ENCODE measurements around the gene RASA3.

The RASA3 gene

DNA sequence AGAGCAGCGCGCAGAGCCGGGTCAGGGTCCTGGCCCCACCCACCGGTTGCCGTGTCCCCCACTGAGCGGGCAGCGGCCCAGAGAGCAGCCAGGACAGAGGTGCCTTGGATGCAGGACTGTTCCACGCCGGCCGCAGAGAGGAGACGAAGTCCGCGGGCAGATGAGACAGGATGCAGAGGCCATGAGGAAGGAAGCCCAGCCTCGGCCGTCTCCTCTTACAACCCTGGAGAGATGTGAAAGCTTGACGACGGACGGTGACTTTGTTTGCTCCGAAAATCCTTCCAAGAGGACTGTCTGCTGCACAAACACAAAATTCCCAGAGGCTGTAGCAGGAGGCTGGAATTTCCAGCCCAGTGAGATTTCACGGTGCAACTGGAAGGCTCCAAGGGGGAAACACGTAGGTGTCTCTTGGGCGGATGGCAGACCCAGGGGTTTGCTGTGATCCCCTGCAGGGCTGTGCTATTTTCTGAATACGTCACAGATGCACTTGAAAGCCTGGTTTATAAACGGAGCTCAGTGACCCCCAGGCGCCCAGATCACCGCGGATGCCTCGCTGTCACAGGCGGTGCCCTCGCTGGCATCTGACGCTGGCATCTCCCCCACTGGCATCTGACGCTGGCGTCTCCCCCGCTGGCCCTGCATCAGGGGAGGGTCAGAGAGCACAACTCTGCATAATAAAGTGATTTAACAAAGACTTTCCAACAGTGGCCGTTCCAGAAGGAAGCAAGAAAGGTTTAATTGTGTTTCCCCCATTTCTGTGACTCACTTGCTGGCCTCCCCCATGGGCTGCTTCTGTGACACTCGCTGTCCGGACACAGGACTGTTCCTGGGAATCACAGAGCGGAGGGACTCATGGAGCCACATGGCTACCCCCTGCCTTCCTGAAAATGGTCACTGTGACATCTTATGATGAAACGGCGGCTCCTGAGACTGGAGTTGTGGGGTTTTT lies 96.6 kb downstream of the RASA3 start:
- Histone ChIP-seq H3K9ac (ENCODE audit: low read length in 2 of 2) (no peak overlapping the region), H3K9me3 (ENCODE audit: control insufficient read depth in 2 of 2, low read length in 2 of 2) (no peaks in the 10 kb centered on the region), H3K4me3 (ENCODE audit: low read length in 2 of 2) (peak overlapping the region in 1 of 2 donors; percentile 40), H3K4me1 (ENCODE audit: control insufficient read depth, insufficient read depth, low read length) (peaks cover 54% of the 10 kb centered on the region), H3K27me3 (ENCODE audit: control insufficient read depth in 1 of 2, insufficient read depth in 2 of 2, low read length in 2 of 2) (no peaks in the 10 kb centered on the region), H3K27ac (ENCODE audit: low read length) (peak overlapping the region; percentile 24), H3K36me3 (ENCODE audit: control insufficient read depth in 2 of 2, insufficient read depth in 2 of 2, low read length in 2 of 2) (no peaks in the 10 kb centered on the region)

DNA sequence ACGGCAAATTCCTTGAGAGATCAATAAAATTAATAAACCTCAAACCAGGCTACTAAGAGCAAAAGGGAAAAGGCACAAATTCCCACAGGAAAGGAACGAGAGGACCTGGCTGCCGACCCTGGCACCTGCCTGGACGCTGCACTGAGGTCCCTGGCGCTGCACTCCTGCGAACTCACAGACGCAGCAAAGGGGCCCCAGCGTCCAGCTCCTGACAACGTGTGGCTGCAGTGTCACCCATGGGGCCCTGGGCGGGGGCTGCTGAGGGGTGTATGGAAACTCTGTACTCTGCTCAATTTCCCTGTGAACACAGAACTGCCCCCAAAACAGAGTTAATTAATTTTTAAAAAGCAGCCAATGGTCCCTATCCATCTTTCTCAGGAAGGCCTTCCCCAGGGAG lies 97.2 kb downstream of the RASA3 start:
- Histone ChIP-seq H3K27ac (ENCODE audit: low read length) (peak overlapping the region; percentile 24), H3K4me1 (ENCODE audit: control insufficient read depth, insufficient read depth, low read length) (peaks cover 54% of the 10 kb centered on the region), H3K9ac (ENCODE audit: low read length in 2 of 2) (no peak overlapping the region), H3K9me3 (ENCODE audit: control insufficient read depth in 2 of 2, low read length in 2 of 2) (no peaks in the 10 kb centered on the region), H3K36me3 (ENCODE audit: control insufficient read depth in 2 of 2, insufficient read depth in 2 of 2, low read length in 2 of 2) (peaks cover 0 to 3% of the 10 kb centered on the region in 2 donors), H3K4me3 (ENCODE audit: low read length in 2 of 2) (no peak overlapping the region), H3K27me3 (ENCODE audit: control insufficient read depth in 1 of 2, insufficient read depth in 2 of 2, low read length in 2 of 2) (no peaks in the 10 kb centered on the region)

DNA sequence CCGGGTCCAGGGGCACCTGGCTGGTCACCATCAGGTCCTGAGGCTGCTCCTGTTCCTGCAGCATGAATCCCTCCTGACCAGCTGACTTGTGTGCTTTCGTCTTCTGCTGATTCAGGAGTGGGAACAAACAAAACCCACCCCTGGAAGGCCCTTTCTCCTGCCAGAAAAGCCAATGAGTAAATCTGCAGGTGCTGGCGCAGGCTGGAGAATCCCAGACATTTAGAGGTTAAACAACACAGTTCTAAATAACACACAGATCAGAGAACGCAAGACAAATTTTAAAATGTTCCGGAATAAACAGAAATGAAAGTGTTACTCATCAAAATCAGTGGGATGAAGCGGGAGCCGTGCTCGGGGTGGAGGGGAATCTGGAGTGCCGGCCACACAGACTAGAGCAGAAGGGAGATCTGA lies 97.9 kb downstream of the RASA3 start:
- peak overlapping the region; percentile 31 to 60 for H3K4me3 ChIP-seq (ENCODE audit: low read length in 2 of 2)
- H3K4me1 ChIP-seq (ENCODE audit: control insufficient read depth, insufficient read depth, low read length): peaks cover 54% of the 10 kb centered on the region
- H3K27ac ChIP-seq (ENCODE audit: low read length): peak overlapping the region; percentile 24
- H3K27me3 ChIP-seq (ENCODE audit: control insufficient read depth in 1 of 2, insufficient read depth in 2 of 2, low read length in 2 of 2): no peaks in the 10 kb centered on the region
- peaks cover 0 to 5% of the 10 kb centered on the region in 2 donors for H3K36me3 ChIP-seq (ENCODE audit: control insufficient read depth in 2 of 2, insufficient read depth in 2 of 2, low read length in 2 of 2)
- H3K9ac ChIP-seq (ENCODE audit: low read length in 2 of 2): no peak overlapping the region
- no peaks in the 10 kb centered on the region for H3K9me3 ChIP-seq (ENCODE audit: control insufficient read depth in 2 of 2, low read length in 2 of 2)

DNA sequence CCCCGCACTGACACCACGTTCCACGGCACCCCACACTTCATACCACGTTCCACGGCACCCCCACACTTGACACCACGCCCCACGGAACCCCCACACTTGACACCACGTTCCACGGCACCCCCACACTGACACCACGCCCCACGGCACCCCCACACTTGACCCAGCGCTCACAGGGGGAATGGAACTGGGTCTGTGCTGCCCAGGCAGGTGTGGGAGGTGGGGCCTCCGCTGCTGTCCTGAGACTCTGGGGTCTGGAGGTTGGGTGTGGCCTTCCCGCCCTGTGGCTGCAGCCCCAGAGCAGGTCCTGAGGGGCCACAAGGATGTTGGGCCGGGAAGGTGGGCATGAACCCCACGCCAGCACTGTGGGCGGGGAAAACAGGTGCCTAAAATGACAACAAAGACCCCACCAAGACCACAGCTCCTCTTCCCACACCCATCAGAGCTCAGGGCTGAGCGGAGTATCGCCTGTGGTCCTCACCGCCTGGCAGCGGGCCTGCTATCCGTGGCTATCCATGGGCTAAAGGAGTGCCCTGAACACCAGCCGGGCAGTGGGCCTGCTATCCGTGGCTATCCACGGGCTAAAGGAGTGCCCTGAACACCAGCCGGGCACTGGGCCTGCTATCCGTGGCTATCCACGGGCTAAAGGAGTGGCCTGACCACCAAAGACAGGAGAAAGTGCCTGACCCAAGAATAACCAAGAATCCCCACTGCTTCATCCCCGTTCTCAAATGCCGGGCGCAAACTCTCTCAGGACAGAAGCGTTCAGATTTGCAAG lies 98.7 kb downstream of the RASA3 start:
- Histone ChIP-seq H3K27me3 (ENCODE audit: control insufficient read depth in 1 of 2, insufficient read depth in 2 of 2, low read length in 2 of 2) (no peaks in the 10 kb centered on the region), H3K4me3 (ENCODE audit: low read length in 2 of 2) (peak overlapping the region in 1 of 2 donors; percentile 60), H3K9ac (ENCODE audit: low read length in 2 of 2) (no peak overlapping the region), H3K36me3 (ENCODE audit: control insufficient read depth in 2 of 2, insufficient read depth in 2 of 2, low read length in 2 of 2) (peaks cover 0 to 6% of the 10 kb centered on the region in 2 donors), H3K9me3 (ENCODE audit: control insufficient read depth in 2 of 2, low read length in 2 of 2) (no peaks in the 10 kb centered on the region), H3K4me1 (ENCODE audit: control insufficient read depth, insufficient read depth, low read length) (peaks cover 51% of the 10 kb centered on the region), H3K27ac (ENCODE audit: low read length) (peak overlapping the region; percentile 18)

DNA sequence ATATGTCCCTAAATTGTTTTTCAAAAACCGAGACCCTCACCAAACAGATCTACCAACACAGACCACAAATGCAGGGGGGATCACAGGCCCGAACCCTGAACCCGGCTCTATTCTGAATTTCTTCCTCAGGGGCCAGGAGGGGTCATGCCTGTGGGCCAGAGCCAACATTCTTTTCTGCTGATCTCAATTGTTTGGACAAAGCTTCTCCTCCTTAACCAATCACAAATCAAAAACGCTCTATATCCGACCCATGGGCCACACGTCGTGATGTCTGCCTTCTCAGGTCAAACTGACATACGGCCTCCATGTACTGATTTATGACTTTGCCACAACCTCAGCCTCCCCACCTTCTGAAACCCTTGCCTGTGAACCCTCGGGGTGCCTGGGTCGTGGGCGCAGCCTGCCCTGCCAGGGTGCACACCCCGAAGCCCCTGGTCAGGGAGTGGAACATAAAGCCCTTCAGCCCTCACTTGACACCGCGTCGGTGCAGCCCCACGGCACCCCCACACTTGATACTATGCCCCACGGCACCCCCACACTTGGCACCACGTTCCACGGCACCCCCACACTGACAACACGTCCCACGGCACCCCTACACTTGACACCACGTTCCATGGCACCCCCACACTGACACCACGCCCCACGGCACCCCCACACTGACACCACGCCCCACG lies 100.2 kb downstream of the RASA3 start:
- Histone ChIP-seq H3K9me3 (ENCODE audit: control insufficient read depth in 2 of 2, low read length in 2 of 2) (no peaks in the 10 kb centered on the region), H3K9ac (ENCODE audit: low read length in 2 of 2) (peak overlapping the region in 1 of 2 donors; percentile 2), H3K4me3 (ENCODE audit: low read length in 2 of 2) (peak overlapping the region in 1 of 2 donors; percentile 22), H3K4me1 (ENCODE audit: control insufficient read depth, insufficient read depth, low read length) (peaks cover 57% of the 10 kb centered on the region), H3K36me3 (ENCODE audit: control insufficient read depth in 2 of 2, insufficient read depth in 2 of 2, low read length in 2 of 2) (peaks cover 0 to 6% of the 10 kb centered on the region in 2 donors), H3K27me3 (ENCODE audit: control insufficient read depth in 1 of 2, insufficient read depth in 2 of 2, low read length in 2 of 2) (no peaks in the 10 kb centered on the region), H3K27ac (ENCODE audit: low read length) (peak overlapping the region; percentile 18)

DNA sequence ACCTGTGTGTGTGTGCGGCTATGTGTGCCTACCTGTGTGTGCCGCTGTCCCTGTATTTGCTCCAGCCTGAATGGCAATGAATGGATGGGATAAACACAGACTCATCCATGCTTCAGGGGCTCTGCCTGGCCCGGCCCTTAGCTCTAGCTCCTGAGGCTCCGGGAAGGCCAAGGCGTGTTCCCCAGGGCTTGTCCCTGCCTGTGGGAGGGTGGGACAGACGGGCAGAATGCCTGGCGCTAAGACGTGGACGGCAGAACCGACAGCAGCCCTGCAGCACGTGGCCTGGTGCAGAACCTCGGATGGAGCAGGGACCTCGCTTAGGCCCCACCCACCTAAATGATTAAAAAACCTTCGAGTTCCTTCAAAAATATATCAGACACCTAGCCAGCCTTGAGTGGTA lies 100.8 kb downstream of the RASA3 start:
- Histone ChIP-seq H3K27ac (ENCODE audit: low read length) (no peak overlapping the region), H3K36me3 (ENCODE audit: control insufficient read depth in 2 of 2, insufficient read depth in 2 of 2, low read length in 2 of 2) (peaks cover 0 to 6% of the 10 kb centered on the region in 2 donors), H3K4me1 (ENCODE audit: control insufficient read depth, insufficient read depth, low read length) (peaks cover 59% of the 10 kb centered on the region), H3K9me3 (ENCODE audit: control insufficient read depth in 2 of 2, low read length in 2 of 2) (no peaks in the 10 kb centered on the region), H3K4me3 (ENCODE audit: low read length in 2 of 2) (no peak overlapping the region), H3K27me3 (ENCODE audit: control insufficient read depth in 1 of 2, insufficient read depth in 2 of 2, low read length in 2 of 2) (no peaks in the 10 kb centered on the region), H3K9ac (ENCODE audit: low read length in 2 of 2) (no peak overlapping the region)

DNA sequence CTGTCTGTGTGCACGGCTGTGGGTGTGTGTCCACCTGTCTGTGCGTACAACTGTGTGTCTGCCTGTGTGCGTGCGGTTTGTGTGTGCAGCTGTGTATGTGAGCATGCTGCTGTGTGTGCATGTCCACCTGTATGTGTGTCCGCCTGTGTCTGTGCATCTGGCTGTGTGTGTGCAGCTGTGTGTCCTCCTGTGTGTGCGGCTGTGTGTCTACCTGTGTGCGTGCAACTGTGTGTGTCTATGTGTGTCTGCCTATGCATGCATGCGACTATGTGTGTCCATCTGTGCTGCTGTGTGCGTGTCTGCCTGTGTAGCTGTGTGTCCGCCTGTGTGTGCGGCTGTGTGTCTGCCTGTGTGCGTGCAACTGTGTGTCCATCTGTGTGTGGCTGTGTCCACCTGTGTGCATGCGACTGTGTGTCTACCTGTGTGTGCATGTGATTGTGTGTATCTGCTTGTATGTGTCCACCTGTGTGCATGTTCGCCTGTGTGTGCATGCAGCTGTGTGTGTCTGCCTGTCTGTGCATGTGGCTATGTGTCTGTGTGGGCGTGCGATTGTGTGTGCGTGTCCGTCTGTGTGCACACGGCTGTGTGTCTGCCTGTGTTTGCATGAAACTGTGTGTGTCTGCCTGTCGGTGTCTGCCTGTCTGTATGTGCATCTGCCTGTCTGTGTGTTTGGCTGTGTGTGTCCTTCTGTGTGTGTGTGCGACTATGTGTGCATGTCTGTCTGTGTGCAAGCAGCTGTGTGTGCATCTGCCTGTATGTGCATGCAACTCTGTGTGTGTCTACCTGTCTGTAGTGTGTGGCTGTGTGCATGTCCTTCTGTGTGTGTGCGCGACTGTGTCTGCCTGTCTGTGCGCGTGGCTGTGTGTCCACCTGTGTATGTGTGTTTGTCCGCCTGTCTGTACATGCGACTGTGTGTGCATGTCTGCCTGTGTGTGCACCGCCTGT lies 101.5 kb downstream of the RASA3 start:
- Histone ChIP-seq H3K4me1 (ENCODE audit: control insufficient read depth, insufficient read depth, low read length) (peaks cover 64% of the 10 kb centered on the region), H3K27me3 (ENCODE audit: control insufficient read depth in 1 of 2, insufficient read depth in 2 of 2, low read length in 2 of 2) (no peaks in the 10 kb centered on the region), H3K36me3 (ENCODE audit: control insufficient read depth in 2 of 2, insufficient read depth in 2 of 2, low read length in 2 of 2) (peaks cover 0 to 6% of the 10 kb centered on the region in 2 donors), H3K9me3 (ENCODE audit: control insufficient read depth in 2 of 2, low read length in 2 of 2) (no peaks in the 10 kb centered on the region), H3K4me3 (ENCODE audit: low read length in 2 of 2) (no peak overlapping the region), H3K9ac (ENCODE audit: low read length in 2 of 2) (no peak overlapping the region), H3K27ac (ENCODE audit: low read length) (no peak overlapping the region)

DNA sequence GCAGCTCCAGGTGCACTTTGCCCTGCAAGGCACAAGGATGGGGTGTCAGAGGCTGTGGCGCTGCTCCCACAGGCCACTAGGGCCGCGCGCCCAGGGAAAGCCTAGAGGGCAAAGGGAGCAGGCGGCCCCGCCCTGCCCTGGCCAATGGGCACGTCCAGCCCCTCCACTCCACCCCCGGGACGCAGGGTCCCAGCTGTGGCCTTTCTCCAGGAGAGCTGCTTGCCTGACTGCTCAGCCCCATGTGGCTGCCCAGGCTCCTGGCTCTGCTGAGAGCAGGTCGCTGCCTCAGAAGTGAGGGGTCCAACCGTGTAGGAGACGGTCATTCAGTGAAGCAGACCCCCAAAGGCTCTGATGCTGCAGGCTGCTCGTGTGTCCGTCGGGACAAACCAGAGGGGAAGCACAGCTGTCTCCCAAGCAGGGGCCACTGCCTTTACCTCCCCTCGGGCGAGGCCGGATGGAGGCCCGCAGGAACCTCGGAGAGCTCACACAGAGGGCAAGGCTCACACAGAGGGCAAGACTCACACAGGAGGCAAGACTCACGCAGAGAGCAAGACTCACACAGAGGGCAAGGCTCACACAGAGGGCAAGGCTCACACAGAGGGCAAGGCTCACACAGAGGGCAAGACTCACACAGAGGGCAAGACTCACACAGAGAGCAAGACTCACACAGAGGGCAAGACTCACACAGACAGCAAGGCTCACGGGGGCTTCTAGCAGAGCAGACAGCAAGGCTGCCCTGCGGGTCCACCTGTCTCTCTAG lies 102.4 kb downstream of the RASA3 start:
- no peak overlapping the region for H3K27ac ChIP-seq (ENCODE audit: low read length)

DNA sequence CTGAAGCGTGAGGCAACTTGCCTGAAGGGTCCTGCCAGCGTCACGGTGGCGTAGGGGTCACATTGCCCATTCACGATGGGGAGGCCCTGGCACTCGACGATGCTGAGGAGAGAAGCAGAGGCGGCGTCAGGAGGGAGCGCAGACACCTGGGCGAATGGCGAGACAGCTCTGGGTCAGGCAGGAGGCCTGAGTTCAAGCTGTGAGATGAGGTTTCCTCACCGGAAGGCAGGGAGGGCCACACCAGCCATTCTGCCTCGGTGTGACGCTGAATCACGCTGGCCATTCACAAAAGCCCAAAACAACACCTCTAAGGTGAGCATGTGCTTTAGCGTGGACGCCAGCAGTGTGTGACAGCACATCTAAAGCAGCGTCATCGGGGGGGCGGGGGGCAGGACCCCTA lies 104.6 kb downstream of the RASA3 start:
- Histone ChIP-seq H3K9me3 (ENCODE audit: control insufficient read depth in 2 of 2, low read length in 2 of 2) (no peaks in the 10 kb centered on the region), H3K4me3 (ENCODE audit: low read length in 2 of 2) (peak overlapping the region in 1 of 2 donors; percentile 29)

More for the DNA sequence above, 102.4 kb downstream of the RASA3 start:
- Histone ChIP-seq H3K36me3 (ENCODE audit: control insufficient read depth in 2 of 2, insufficient read depth in 2 of 2, low read length in 2 of 2) (peaks cover 0 to 6% of the 10 kb centered on the region in 2 donors), H3K9me3 (ENCODE audit: control insufficient read depth in 2 of 2, low read length in 2 of 2) (no peaks in the 10 kb centered on the region), H3K9ac (ENCODE audit: low read length in 2 of 2) (no peak overlapping the region), H3K4me1 (ENCODE audit: control insufficient read depth, insufficient read depth, low read length) (peaks cover 65% of the 10 kb centered on the region), H3K27me3 (ENCODE audit: control insufficient read depth in 1 of 2, insufficient read depth in 2 of 2, low read length in 2 of 2) (no peaks in the 10 kb centered on the region), H3K4me3 (ENCODE audit: low read length in 2 of 2) (no peak overlapping the region)

More for the DNA sequence above, 104.6 kb downstream of the RASA3 start:
- Histone ChIP-seq H3K36me3 (ENCODE audit: control insufficient read depth in 2 of 2, insufficient read depth in 2 of 2, low read length in 2 of 2) (peaks cover 6% of the 10 kb centered on the region in 2 donors), H3K4me1 (ENCODE audit: control insufficient read depth, insufficient read depth, low read length) (peaks cover 45% of the 10 kb centered on the region), H3K27me3 (ENCODE audit: control insufficient read depth in 1 of 2, insufficient read depth in 2 of 2, low read length in 2 of 2) (no peaks in the 10 kb centered on the region), H3K27ac (ENCODE audit: low read length) (no peak overlapping the region), H3K9ac (ENCODE audit: low read length in 2 of 2) (no peak overlapping the region)

Measured in stomach smooth muscle (tissue), 2 donors.